HCT116 (cell line): ENCODE results near the gene RNH1. TPM values are rescaled to one million over a fixed set of nuclear protein-coding genes. Genes with fewer than 3 reads are reported as not detected.

Experiments
- ATAC-seq: fragments of 200-7000 bp; cut with Tn5 transposase; 2 replicates; pipeline ENCODE4 v1.9.1; 2020; ENCODE audit warnings: mild to moderate bottlenecking, moderate library complexity
- BruUV-seq: library from RNA; stranded (reverse); fragments of 400-500 nt; replicated peaks from 2 replicates; lab custom pipeline; 2021; lab: Mats Ljungman, UMichigan
- CTCF ChIA-PET: fragments of 300-600 bp; sonication (Branson Sonifier 250); formaldehyde crosslinking; loops from one replicate; lab custom pipeline; 2021; ENCODE audit warnings: antibody characterized with exemption; lab: Charles Lee
- POLR2A ChIA-PET: fragments of 300-600, 350-600 bp; sonication (Branson Sonifier 250); formaldehyde crosslinking; loops from one replicate; lab custom pipeline; 2021; ENCODE audit warnings: antibody characterized with exemption; lab: Charles Lee
- RAD21 ChIA-PET, 2 experiments: fragments of 300-600 bp; sonication (Branson Sonifier 250); formaldehyde crosslinking; loops; one replicate each; lab custom pipeline; 2023; ENCODE audit warnings: low total read pairs in 2 of 2; ENCODE audit not compliant: uncharacterized antibody in 2 of 2, unreplicated experiment in 2 of 2, low non-redundant PET in 1 of 2; lab: Charles Lee
- DNase-seq: peaks from one replicate; pipeline ENCODE4 v3.0.0-alpha.2; 2010; ENCODE audit warnings: low read depth, low spot score
- H2AFZ ChIP-seq: fragments of 200-600 bp; shearing (Covaris generic), sonication (generic); 2 replicates; pipeline ENCODE4 v1.6.1; 2017; ENCODE audit warnings: low read depth, mixed run types, mixed read lengths, antibody characterized with exemption, low read length; ENCODE audit not compliant: poor library complexity, severe bottlenecking
- H3K27ac ChIP-seq: 2 replicates; pipeline ENCODE4 v1.5.1; 2012; ENCODE audit warnings: low read depth, low read length
- H3K27me3 ChIP-seq: fragments of 200-600 bp; sonication (generic); 2 replicates; pipeline ENCODE4 v1.6.1; 2016; ENCODE audit warnings: mixed run types, low read length, mixed read lengths; ENCODE audit not compliant: insufficient read depth
- H3K36me3 ChIP-seq, 2 experiments: fragments of 200-500 bp in 1 of 2; fragments of 200-600 bp in 1 of 2; sonication (Bioruptor generic) in 1 of 2; sonication (generic) in 1 of 2; 2 replicates each; pipeline versions ENCODE4 v1.5.1 to v1.6.1; 2014 to 2016; ENCODE audit warnings: low read length in 2 of 2, inconsistent platforms in 1 of 2, mixed read lengths in 1 of 2, mixed run types in 1 of 2; ENCODE audit not compliant: insufficient read depth in 2 of 2, control insufficient read depth in 1 of 2
- H3K4me1 ChIP-seq, 2 experiments: fragments of 200-600 bp in 1 of 2; sonication (generic) in 1 of 2; 2 replicates each; pipeline versions ENCODE4 v1.5.1 to v1.6.1; 2012 to 2017; ENCODE audit warnings: low read length in 2 of 2, inconsistent platforms in 1 of 2, mild to moderate bottlenecking in 1 of 2, mixed read lengths in 1 of 2, mixed run types in 1 of 2, moderate library complexity in 1 of 2; ENCODE audit not compliant: insufficient read depth in 2 of 2, control insufficient read depth in 1 of 2
- H3K4me2 ChIP-seq: fragments of 200-600 bp; sonication (generic); 2 replicates; pipeline ENCODE4 v1.6.1; 2017; ENCODE audit warnings: mixed run types, low read length, mixed read lengths
- H3K4me3 ChIP-seq, 2 experiments: fragments of 200-600 bp in 1 of 2; sonication (generic) in 1 of 2; replicated peaks in 1 of 2; 2 replicates each; pipeline ENCODE4 v1.5.1; 2011 to 2016; ENCODE audit warnings: low read length in 2 of 2, control low read depth in 1 of 2, low read depth in 1 of 2, mild to moderate bottlenecking in 1 of 2, mixed read lengths in 1 of 2, mixed run types in 1 of 2
- H3K79me2 ChIP-seq: fragments of 200-600 bp; sonication (generic); 2 replicates; pipeline ENCODE4 v1.6.1; 2017; ENCODE audit warnings: mild to moderate bottlenecking, mixed run types, low read length, moderate library complexity, mixed read lengths; ENCODE audit not compliant: insufficient read depth
- H3K9ac ChIP-seq: fragments of 200-600 bp; sonication (generic); 2 replicates; pipeline ENCODE4 v1.6.1; 2016; ENCODE audit warnings: low read length, mixed read lengths
- H3K9me2 ChIP-seq: fragments of 200-600 bp; sonication (generic), shearing (Covaris generic); 2 replicates; pipeline ENCODE4 v1.6.1; 2017; ENCODE audit warnings: mixed run types, mild to moderate bottlenecking, moderate library complexity; ENCODE audit not compliant: insufficient read depth
- H3K9me3 ChIP-seq, 2 experiments: fragments of 200-500 bp in 1 of 2; fragments of 200-600 bp in 1 of 2; sonication (Bioruptor generic) in 1 of 2; sonication (generic) in 1 of 2; 2 replicates each; pipeline ENCODE4 v1.6.1; 2014 to 2017; ENCODE audit warnings: low read length in 2 of 2, mixed read lengths in 2 of 2, inconsistent platforms in 1 of 2, low read depth in 1 of 2, mild to moderate bottlenecking in 1 of 2, mixed run types in 1 of 2, moderate library complexity in 1 of 2; ENCODE audit not compliant: control insufficient read depth in 1 of 2, insufficient read depth in 1 of 2
- H4K20me1 ChIP-seq: fragments of 200-600 bp; sonication (generic), shearing (Covaris generic); 2 replicates; pipeline ENCODE4 v1.6.1; 2017; ENCODE audit warnings: mixed run types, mild to moderate bottlenecking, moderate library complexity; ENCODE audit not compliant: insufficient read depth
- CBX3 ChIP-seq: IDR thresholded peaks from 2 replicates; pipeline ENCODE4 v1.6.1; 2012; ENCODE audit warnings: low read depth
- CTCF ChIP-seq, 3 experiments: fragments of 200-600 bp in 1 of 3; sonication (generic) in 1 of 3; IDR thresholded peaks in 2 of 3; conservative IDR thresholded peaks in 1 of 3; 2 replicates each; pipeline ENCODE4 v1.5.1; 2012 to 2017; ENCODE audit warnings: low read depth in 2 of 3, low read length in 2 of 3, antibody characterized with exemption in 1 of 3, borderline replicate concordance in 1 of 3, control low read depth in 1 of 3, mild to moderate bottlenecking in 1 of 3, mixed read lengths in 1 of 3, mixed run types in 1 of 3, moderate library complexity in 1 of 3; ENCODE audit not compliant: insufficient read depth in 1 of 3
- EGR1 ChIP-seq: IDR thresholded peaks from 2 replicates; pipeline ENCODE4 v1.6.1; 2012; ENCODE audit warnings: low read depth
- FOSL1 ChIP-seq: IDR thresholded peaks from 2 replicates; pipeline ENCODE4 v1.6.1; 2012; ENCODE audit warnings: low read depth
- JUND ChIP-seq: IDR thresholded peaks from 2 replicates; pipeline ENCODE4 v1.6.1; 2012
- POLR2AphosphoS5 ChIP-seq: IDR thresholded peaks from 2 replicates; pipeline ENCODE4 v1.6.1; 2011; ENCODE audit warnings: mild to moderate bottlenecking, low read depth, low read length, moderate library complexity
- RAD21 ChIP-seq: IDR thresholded peaks from 2 replicates; pipeline ENCODE4 v1.6.1; 2012; ENCODE audit warnings: low read depth, mild to moderate bottlenecking
- SP1 ChIP-seq: IDR thresholded peaks from 2 replicates; pipeline ENCODE4 v1.6.1; 2012; ENCODE audit warnings: low read depth
- YY1 ChIP-seq: IDR thresholded peaks from 2 replicates; pipeline ENCODE4 v1.6.1; 2011; ENCODE audit warnings: low read length, low read depth, moderate library complexity, mild to moderate bottlenecking; ENCODE audit not compliant: insufficient replicate concordance; ENCODE audit errors: extremely low read depth
- ZBTB33 ChIP-seq: IDR thresholded peaks from 2 replicates; pipeline ENCODE4 v1.6.1; 2011; ENCODE audit warnings: mild to moderate bottlenecking, low read length, moderate library complexity; ENCODE audit not compliant: insufficient replicate concordance; ENCODE audit errors: extremely low read depth
- ZFX ChIP-seq: fragments of 450-650 bp; IDR thresholded peaks from 2 replicates; pipeline ENCODE4 v1.6.1; 2017
- intact Hi-C: fragments of 100-400 bp; cut with micrococcal nuclease; formaldehyde crosslinking; loops from 2 replicates; pipeline ENCODE4 v1.10.0; 2022
- total RNA-seq: library from RNA; stranded (reverse); gene quantifications from one replicate; pipeline ENCODE4 v1.2.1, GENCODE V29; 2021; ENCODE audit not compliant: unreplicated experiment

Gene RNH1
- total RNA-seq, 1 experiment from 2014 or later, result 120 TPM

GRCh38 chr11:533586-534395, 26.7 kb upstream of the RNH1 start (continued):
- no peak for TF ChIP-seq CTCF (IDR thresholded peaks at IDR 0.05 in 2 of 3, conservative IDR thresholded peaks at IDR 0.05 in 1 of 3; ENCODE audit: borderline replicate concordance in 1 of 3, insufficient read depth in 1 of 3, low read depth in 2 of 3, low read length in 2 of 3)
- TF ChIP-seq YY1, result no peak
- TF ChIP-seq SP1, result no peak
- TF ChIP-seq POLR2AphosphoS5, result no peak
- no peak for TF ChIP-seq ZFX

GRCh38 chr11:532986-533585, 26.0 kb upstream of the RNH1 start:
- Histone ChIP-seq H3K27ac (no peak overlapping the region; the same call in 1 of the 2 replicates), H3K9me3 (no peaks in the 10 kb centered on the region), H3K4me3 (no peak overlapping the region), H3K9ac (no peak overlapping the region), H3K9me2 (no peaks in the 10 kb centered on the region), H3K79me2 (peaks cover 32% of the 10 kb centered on the region), H3K4me1 (peaks cover 11 to 29% of the 10 kb centered on the region in 2 experiments; a peak in 3 of 4 replicates), H3K36me3 (peaks cover 0 to 26% of the 10 kb centered on the region in 2 experiments; a peak in 2 of 4 replicates), H3K4me2 (no peak overlapping the region), H2AFZ (no peak overlapping the region), H4K20me1 (no peaks in the 10 kb centered on the region), H3K27me3 (no peaks in the 10 kb centered on the region)
- ChIA-PET CTCF (no interaction called here), RAD21 (no interaction called here), POLR2A (no interaction called here)
- no TSS peak for BruUV-seq
- ATAC-seq, result no peak
- no peak for DNase-seq
- TF ChIP-seq JUND (no peak), YY1 (no peak), RAD21 (no peak), EGR1 (no peak), CBX3 (no peak), FOSL1 (no peak), ZBTB33 (no peak), POLR2AphosphoS5 (no peak)
- intact Hi-C loops, result no loop called here
